SK-N-DZ (cell line): ENCODE results near the gene KIF5C.

Experiments used
- DNase-seq: peaks from one replicate; pipeline ENCODE4 v3.0.0-alpha.2; 2015; ENCODE audit warnings: low spot score

Gene KIF5C

DNA sequence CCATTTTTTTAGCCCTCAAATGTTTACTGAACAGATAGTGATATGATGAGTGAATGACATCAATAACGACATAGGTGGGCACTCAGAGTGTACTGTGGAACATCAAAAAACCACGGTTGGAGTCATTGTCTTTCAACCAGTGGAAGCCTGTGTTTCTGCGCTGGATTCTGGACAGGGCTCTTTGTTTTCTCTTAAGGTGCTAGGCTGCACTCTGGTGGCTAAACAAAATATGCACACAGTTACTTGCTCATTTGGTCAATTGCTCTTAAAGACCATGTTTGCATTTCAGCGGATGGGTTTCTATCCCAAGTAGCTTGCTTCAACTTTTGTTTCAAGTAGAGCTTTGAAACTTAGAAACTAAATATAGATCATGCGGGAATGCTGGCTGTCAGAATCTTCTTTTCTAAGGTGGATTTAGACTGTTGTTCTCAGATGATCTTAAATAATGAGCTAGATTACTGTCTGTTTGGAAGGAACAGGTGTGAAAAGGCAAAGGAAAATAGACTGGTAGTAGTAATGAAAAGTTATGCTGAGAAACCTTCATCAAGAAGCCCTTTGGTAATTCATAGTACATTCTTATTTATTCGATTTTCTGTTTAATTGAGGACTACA lies 115.0 kb downstream of the KIF5C start:
- peak; percentile 69 for DNase-seq

DNA sequence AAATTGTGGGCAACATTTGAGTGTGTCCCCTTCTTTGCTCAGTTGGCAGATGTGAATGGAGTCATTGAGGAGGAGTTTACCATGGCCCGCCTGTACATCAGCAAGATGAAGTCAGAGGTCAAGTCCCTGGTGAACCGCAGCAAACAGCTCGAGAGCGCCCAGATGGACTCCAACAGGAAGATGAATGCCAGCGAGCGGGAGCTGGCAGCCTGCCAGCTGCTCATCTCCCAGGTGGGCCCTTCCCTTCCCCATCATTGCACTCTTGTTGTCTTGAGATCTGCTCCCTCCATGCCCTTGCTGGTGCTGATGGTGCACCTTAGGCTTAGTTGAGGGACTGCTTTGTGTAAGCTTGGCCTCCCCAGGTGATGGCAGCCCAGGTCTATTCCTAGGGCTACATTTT lies 115.9 kb downstream of the KIF5C start:
- DNase-seq = no peak

DNA sequence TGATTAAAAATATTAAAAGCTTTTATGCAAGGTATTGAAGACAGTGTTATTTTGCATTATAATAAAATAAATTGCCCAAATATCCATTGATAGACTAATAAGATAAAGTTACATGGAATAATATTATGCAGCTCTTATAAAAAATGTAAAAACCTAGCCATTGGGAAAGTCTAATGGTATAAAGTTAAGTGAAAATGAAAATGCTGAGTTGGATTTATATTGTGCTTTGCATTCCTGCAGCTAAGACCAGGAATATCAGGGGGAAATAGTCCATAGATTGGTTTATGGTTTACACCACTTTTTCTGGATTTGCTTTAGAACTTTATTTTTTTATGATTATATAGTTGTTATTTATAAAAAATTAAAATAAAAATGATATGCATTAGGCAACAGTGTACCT lies 117.4 kb downstream of the KIF5C start:
- no peak for DNase-seq

DNA sequence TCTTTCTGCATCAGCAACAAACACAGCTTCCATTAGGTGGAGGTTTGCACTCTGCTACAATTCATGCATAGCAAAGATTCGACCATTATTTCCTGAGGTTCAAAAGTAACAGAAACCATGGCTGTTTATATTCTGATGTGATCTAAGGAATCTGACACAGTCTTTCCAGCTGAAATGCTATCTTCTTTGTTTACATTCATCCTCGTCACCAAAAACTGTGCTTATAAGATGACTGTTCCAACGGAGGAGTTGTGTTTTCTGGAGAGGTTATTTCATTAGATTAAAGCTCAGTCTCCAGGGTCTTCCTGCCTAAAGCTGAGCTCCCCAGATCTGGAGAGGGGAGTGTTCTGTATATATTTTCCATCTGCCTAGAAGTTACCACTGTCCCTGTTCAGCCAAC lies 118.3 kb downstream of the KIF5C start:
- DNase-seq = no peak

DNA sequence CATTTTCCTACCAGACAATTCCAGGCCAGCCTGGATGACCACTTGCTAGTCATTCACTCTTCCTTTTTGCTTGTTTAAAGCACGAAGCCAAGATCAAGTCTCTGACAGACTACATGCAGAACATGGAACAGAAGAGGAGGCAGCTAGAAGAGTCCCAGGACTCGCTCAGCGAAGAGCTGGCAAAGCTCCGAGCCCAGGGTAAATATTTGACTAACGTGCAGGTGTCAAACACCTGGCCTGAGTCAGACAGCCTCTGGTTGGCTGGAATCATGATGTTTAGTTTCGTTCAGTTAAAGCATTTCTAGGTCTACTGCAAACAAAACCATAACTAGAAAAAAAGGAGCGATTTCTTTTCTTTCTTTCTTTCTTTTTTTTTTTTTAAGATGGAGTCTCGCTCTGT lies 119.3 kb downstream of the KIF5C start:
- no peak for DNase-seq

DNA sequence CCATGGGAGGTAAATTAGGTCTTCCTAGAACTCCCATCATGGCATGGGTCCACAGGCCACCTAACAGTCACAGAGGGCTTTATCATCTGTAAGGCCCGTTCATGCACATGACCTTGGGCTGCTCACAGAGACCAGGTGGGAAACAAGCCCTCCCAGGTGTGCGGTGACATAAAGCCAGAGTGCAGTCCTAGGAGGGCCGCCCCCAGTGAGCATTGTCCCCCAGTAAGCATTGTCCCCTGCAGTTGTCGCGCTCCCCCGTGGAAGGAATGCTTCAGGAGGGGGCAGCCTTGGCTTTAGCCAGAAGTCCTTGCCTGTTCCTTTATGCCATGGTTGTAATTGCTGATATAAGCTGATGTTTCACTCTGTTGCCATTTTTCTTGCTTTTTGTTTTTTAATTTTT lies 121.8 kb downstream of the KIF5C start:
- DNase-seq = no peak

DNA sequence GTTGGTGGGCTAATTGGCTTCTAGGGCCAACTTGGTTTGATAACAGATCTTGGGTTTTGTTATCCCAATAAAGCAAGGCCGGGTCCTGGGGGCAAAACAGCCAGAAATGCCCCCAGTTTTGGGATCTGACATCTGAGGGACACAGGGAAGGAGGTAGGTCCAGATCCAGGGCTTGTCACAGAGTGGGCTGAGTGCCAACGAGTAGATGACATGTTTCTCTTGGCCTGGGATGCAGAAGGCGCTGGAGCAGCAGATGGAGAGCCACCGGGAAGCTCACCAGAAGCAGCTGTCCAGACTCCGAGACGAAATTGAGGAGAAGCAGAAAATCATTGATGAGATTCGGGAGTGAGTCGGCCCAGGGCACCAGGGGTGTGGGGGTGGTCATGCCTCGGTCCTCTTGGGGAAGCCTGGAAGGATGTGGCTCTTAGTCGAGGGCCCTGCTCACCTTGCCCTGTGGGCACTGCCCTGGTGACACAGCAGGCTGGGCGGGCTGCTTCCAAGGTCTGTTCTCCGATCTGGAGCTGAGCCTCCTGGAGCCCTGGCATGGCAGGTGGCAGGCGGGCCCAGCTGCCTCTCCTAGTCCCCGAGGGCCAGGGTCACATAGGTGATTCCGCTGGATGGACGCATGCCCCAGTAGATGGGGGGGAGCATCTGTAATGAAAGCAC lies 123.3 kb downstream of the KIF5C start:
- DNase-seq = no peak

DNA sequence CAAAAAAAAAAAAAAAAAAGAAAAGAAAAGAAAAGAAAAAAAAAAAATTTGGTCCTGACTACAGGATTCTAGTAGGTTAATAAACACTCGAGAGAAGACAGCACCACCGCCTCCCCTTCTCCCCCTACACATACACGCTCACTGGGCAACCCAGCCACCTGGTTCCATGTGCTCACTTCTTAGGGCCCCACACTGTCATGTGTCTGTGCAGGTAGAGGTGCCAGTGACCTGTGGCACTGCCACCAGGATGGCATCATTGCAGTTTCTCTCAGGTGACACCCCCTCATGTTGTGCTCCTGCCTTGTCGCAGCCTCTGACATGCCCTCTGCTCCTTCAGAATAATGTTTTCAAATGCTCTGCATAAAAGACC lies 123.8 kb downstream of the KIF5C start:
- no peak for DNase-seq

DNA sequence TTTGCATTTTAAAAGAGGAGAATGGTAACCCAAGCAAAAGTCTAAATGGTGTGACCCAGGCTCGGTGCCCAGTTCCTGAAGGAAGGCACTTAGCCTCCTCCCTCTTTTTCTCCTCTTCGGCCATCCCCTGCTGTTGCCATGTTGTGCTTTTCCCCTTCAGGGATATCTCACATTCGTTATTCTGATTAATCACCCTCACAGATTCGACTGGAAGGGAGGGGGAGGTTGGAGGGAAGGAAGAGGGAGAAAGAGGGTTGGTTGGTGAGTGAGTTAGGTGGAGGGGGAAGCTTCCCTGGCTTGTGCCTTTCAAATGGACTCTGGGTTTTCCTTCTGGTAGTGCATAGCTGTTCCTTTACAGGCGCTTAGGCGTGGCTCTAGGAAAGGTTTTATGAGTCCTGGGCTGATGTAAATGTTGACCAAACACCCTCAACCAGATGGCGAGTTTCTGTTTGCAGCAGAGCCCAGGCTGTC lies 124.5 kb downstream of the KIF5C start:
- no peak for DNase-seq

DNA sequence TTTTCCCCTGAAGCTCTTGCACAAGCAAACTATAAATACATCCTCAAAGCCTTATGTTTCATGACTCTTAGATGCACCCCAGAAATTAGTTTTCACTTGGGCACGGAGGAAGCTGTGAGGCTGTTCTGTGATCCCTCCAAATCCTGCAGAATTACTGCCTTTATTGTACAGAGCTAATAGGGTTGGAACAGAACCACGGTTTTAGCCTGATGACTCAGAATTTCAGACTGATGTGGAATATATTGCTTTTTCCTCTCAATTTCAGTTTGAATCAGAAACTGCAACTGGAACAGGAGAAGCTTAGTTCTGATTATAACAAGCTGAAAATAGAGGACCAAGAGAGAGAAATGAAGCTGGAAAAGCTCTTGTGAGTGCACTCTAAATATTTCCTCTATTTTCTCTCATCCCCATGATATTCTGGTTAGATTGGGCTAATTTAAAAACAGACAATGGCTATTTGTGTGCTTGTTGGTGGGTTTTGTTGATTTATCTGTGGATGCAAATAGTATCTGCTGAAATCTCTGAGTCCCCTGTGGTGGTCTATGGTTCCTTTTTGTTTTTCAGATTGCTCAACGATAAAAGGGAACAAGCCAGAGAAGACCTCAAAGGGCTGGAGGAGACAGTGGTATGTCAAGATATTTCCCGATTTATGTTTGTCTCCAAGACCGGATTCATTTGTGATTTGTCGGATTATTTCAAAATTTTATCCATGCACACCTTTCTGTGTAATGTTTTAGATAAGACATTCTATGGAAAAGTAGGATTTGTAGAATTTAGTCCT lies 125.3 kb downstream of the KIF5C start:
- DNase-seq = no peak

DNA sequence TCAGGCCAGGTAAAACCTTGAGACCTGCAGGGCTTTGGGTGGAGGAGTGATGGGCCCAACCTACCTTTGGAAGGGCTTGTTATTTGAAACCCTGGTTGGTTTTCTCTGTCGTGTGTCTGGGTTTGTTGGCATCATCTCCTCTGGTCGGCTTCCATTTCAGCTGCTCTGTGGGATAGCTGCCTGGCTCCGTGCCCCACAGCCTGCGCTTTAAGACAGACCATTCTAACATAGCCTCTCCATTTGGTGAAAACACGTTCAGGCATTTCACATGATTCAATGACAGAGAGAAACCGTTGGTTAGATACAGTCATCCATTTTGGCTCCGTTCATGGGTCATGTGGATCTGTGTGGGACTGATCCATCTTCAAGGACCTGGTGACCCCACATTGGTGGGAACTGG lies 126.5 kb downstream of the KIF5C start:
- no peak for DNase-seq

DNA sequence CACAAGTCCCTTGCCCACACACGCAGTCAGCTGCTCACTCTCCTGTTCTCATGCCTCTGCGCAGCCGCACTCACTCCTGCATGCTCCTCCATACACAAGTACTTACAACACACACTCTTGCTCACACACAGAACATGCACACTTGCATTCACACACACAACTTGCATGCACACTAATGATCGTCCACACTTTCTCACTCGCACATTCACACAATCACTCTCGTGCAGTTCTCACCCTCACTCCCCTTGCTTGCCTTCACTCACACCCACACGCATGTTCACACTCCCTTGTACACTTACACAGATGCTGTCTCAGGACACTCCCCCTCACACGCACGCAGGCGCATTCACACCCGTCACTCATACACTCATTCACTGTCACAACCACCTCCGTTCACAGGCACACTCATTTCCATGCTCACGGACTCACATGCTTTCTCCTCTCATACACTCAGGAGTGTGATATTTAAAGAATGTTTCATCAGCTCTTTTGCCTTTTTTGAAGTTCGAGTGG lies 127.4 kb downstream of the KIF5C start:
- DNase-seq = no peak

DNA sequence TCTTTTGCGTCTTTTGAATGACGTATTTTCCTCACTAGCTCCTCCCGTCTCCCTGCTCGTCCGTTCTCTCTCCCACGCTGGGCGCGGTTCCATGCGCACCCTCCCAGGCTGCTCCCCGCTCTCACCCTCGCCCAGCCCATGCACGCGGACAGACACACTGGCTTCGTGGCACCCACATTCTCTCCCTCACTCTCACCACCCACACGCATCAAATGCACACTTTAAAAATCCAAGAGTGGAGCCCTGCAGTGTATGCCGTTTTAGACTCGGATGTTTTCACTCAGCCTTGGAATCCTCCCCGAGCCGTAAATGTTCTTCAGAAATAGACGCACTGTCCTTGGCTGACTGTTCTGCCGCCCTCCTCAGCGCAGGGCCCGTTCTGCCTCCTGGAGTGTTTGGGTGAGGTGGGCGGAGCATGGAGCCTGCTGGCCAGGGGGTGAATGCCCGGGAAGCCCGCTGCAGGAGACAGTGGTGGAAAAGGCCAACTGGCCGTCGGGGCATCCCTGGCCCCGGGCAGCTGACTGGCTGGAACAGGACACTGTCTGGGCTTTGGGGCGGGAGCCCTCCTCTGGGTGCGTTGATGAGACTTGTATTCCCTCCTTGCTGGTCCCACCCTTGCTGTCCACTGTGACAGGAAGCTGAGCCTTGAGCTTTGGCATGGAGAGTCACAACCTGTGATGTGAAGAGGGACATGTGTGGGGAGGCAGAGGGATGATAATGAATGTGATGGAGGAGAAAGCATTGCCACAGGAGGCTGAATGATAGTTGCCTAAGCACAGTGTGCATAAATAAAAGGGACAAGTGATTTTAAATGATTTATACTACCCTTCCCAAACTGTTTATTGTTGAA lies 128.1 kb downstream of the KIF5C start:
- no peak for DNase-seq

DNA sequence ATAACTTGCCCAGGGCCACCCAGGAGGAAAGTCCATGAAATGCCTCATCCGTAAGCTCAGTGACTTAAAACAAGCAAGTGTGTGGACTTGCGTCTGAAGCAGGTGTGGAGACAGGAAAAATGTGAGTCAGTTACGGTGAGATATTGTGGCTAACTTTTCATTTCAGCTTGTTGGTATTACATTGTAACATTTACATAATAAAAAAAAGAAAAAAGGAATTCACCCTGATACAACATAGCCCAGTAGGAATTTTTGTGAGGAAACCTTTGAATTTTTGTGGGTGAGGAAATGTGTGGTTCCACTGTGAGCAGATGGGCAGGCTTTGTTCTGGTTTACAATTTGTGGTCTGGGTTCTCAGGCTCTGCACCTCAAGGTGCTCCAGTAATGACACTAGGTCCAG lies 129.8 kb downstream of the KIF5C start:
- DNase-seq = no peak

DNA sequence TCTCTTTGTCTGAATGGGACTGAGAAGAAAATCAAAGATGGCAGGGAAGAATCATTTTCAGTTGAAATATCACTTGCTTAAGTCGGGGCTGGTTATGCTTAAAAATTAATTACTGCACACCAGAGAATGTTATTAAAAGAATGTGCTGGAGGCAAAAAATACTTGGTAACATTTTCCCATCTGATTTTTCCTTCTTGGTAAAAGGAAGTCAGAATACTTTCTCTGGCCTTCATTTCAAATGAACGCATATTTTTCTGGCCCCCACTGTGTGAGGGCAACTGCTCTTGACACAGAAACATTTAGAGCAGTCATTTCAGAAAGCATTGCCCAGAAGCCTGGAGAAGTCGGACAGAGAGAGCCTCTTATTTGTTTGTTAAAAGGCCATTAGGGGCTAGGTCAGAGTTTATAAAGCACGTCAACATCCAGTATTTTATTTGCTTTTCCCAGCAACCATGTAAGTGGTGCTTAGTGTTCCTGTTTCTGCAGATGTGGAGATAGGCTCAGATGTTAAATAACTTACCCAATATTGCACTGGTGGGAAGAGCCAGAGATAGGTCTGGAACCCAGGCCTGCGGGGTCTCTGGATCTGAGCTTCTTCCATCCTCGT lies 130.5 kb downstream of the KIF5C start:
- no peak for DNase-seq

DNA sequence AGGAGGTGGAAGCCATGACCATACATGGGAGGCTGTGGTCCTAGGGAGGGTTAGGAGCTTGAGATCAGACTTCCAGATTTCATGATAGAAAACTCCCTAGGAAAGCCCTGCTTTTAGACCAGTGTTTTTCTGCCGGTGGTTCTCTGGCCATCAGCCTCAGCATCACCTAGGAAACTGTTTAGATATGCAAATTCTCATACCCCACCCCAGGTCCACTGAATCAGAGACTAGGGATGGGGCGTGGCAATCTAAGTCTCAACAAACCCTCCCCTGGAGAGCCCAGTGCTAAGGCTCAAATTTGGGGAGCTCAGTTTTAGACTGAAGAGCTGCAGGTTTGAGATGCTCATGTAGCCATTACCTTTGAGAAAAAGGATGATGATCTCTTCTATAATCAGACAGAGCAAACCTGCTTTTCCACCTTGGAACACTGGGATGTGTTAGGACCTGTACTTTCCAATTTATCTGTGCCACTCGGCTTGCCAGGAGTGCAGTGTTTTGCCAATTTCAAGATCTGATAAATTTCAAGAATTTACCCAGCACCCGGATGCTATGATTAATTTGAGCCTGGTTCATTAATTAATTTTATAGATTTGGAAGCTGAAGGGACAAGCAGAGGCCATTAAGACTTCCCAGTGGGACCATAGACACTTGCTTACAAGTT lies 132.0 kb downstream of the KIF5C start:
- no peak for DNase-seq

DNA sequence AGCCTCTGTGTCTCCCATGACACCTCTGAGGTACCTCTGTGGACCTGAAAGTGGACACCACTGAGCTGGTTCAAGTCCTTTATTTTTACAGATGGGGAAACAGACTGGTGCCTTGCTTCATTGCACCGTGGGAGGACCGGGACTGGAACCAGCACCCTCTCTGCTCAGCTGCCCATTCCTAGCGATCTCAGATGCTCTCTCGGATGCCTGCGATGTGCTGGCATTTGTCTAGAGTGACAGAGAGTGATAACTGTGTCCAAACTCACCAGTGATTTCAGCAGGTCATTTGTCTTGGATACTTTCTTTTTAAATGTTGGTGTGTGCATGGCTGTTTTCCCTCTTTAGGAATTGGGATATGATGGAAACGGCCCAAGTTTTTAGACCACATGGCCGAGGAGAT lies 133.4 kb downstream of the KIF5C start:
- DNase-seq = no peak

DNA sequence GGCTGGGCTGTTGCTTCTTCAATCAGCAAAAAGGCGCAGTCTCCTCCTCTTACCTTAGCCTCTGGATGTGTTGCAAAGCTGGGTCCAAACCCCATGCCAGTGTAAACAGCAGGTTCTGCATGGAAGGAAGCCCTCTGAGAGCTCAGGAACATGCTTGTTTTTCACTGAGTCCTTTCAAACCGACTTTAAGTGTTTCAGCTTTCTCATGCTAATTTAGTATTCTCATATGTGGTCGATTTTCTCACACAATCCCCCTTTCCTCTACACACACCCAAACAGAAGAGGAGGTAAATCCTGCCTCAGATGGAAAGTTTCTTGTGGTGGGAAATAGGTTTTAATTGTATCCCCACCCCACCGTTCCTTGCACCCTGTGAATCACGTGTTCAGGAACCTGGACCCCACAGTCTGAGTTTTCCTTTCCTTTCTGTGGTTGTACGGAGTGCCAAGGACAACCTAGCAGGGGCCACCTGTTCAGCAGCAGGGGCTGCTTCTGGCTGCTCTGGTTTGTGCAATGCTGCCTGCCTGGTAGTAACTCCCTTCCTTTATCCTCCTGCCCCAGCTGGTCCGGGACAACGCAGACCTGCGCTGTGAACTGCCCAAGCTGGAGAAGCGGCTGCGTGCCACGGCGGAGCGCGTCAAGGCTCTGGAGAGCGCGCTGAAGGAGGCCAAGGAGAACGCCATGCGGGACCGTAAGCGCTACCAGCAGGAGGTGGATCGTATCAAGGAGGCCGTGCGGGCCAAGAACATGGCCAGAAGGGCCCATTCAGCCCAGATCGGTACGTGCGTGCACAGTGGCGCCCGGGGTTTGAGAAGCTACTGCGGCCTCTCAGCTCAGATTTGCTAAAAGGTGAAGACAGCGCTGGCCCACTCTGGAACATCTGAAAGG lies 134.8 kb downstream of the KIF5C start:
- DNase-seq = no peak

DNA sequence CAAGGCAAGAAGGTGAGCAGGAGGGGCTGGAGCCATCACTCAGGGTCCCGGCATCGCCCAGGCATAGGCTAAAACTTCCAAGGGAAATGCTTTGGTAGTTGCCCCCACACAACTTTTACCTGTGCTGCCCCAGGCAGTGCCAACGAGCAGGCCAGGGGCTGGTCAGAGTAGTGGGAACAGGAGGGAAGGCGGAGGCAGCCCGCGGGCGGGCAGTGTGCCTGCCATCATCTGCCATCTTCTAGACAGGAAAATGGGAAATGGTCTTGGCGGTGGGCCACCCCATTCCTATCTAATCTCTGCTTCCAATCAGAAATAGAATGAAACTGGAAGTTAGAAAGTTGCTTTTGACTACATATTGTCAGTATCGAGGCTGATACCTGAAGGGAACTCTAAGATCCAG lies 137.5 kb downstream of the KIF5C start:
- DNase-seq = no peak

DNA sequence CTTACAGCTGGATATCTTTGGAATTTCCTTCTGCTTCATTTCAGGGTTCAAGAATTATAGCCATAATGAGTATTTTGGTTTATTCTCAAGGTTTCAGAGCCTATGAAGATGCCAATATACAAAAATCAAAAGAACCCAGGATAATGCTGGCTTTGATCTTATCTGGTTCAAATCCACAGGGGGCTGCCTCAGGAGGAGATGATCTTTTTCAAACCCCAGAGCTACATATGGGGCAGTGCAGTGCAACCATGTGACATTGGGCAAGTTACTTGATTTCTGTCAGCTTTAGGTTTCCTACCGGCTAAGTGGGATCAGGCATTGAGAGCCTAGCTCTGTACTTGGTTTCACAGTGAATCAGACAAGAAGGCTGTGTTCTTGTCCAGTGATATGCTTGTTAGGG lies 140.5 kb downstream of the KIF5C start:
- DNase-seq = no peak
